Aorta (tissue), 5 donors: ENCODE measurements around the gene HPCAL4. TPM values are rescaled to one million over a fixed set of nuclear protein-coding genes. Genes with fewer than 3 reads are reported as not detected.

ENCODE experiments used
- ATAC-seq: fragments of 200-7000 bp; cut with Tn5 transposase; one replicate; pipeline ENCODE4 v1.9.1; 2022; ENCODE audit warnings: moderate library complexity; ENCODE audit not compliant: low FRiP score
- DNase-seq, 2 donors: peaks; one replicate each; pipeline ENCODE4 v3.0.0-alpha.2; 2020
- H3K27ac ChIP-seq, 2 donors: one replicate each; pipeline ENCODE4 v1.5.1; 2013; ENCODE audit warnings: low read length in 2 of 2, mild to moderate bottlenecking in 2 of 2, moderate library complexity in 2 of 2, control low read depth in 1 of 2, inconsistent platforms in 1 of 2, low read depth in 1 of 2
- H3K27me3 ChIP-seq, 2 donors: one replicate each; pipeline ENCODE4 v1.6.1; 2013; ENCODE audit warnings: control low read depth in 1 of 2, low read length in 1 of 2, mild to moderate bottlenecking in 1 of 2, moderate library complexity in 1 of 2; ENCODE audit not compliant: insufficient read depth in 2 of 2, control insufficient read depth in 1 of 2
- H3K36me3 ChIP-seq, 2 donors: one replicate each; pipeline ENCODE4 v1.6.1; 2013; ENCODE audit warnings: control low read depth in 1 of 2, low read length in 1 of 2, mild to moderate bottlenecking in 1 of 2; ENCODE audit not compliant: insufficient read depth in 2 of 2, control insufficient read depth in 1 of 2
- H3K4me1 ChIP-seq, 2 donors: one replicate each; pipeline ENCODE4 v1.6.1; 2013; ENCODE audit warnings: low read length in 2 of 2, control low read depth in 1 of 2, mild to moderate bottlenecking in 1 of 2, moderate library complexity in 1 of 2; ENCODE audit not compliant: insufficient read depth in 2 of 2, control insufficient read depth in 1 of 2
- H3K4me3 ChIP-seq, 2 donors: one replicate each; pipeline ENCODE4 v1.5.1; 2013; ENCODE audit warnings: low read length in 2 of 2, control low read depth in 1 of 2, mild to moderate bottlenecking in 1 of 2
- H3K9me3 ChIP-seq: one replicate; pipeline ENCODE4 v1.6.1; 2013; ENCODE audit warnings: mild to moderate bottlenecking, low read length; ENCODE audit not compliant: control insufficient read depth
- WGBS, 2 donors: extraction: QIAGEN DNeasy Blood & Tissue Kit; methylation state at CpG; one replicate each; pipeline ENCODE4 v1.1.7; 2013; 5-methylcytosine and 5-hydroxymethylcytosine counted together
- intact Hi-C, 2 donors: fragments of 100-400 bp; cut with DNase I; formaldehyde crosslinking; loops; one replicate each; pipeline versions ENCODE4 v1.14.2 to v1.15.0; 2022
- polyA plus RNA-seq, 2 donors: library from polyadenylated mRNA; stranded (reverse); fragments of 200-250 nt; gene quantifications; one replicate each; pipeline ENCODE4 v1.2.3, GENCODE V29; 2013
- total RNA-seq, 2 donors: library from RNA; stranded (reverse); fragmentation: NEBNext Ultra II Directional; extraction: Animal tissue kit (Norgen Biotek cat#: 25700); gene quantifications; one replicate each; pipeline ENCODE4 v1.2.1, GENCODE V29; 2021
- donor health status: healthy with polysubstance abuse.
- donor health status: Bipolar disorder and iron deficiency.
- donor health status: DM: no; HTN: no; CAD: no.
- donor health status: DM: no; HTN: no; CAD: no.
- donor health status: DM: yes; HTN: yes; CAD: no.

Gene HPCAL4
- total and polyA plus RNA-seq, 4 donors, result not detected

DNA sequence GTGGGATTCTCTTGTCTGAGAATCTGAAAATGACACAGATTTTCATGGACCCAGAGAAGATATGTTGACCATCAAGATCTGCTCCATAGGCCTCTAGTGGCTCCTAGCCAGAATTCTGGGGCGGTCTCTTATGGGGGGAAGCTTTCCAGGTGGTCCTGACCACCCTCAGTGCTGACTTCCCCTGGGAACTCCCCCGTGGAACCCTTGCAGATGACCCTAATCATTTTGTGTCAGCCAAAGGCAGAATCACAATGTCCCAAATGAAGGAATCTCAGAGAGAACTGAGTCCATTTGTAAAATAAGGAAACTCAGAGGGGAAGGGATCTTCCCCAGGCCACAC, 55.4 kb downstream of the HPCAL4 start:
- peaks cover 0 to 5% of the 10 kb centered on the region in 2 donors for H3K36me3 ChIP-seq
- peaks cover 3 to 9% of the 10 kb centered on the region in 2 donors for H3K4me1 ChIP-seq
- no peaks in the 10 kb centered on the region for H3K9me3 ChIP-seq
- ATAC-seq, result no peak
- H3K4me3 ChIP-seq, result no peak overlapping the region
- DNase-seq, result no peak
- 5 to 14% methylated on average over 2 of the region's 2 CpGs for WGBS, 2 donors
- H3K27me3 ChIP-seq, result no peaks in the 10 kb centered on the region
- intact Hi-C loops, result no loop called here
- peak overlapping the region in 1 of 2 donors; percentile 82 for H3K27ac ChIP-seq

- WGBS, 2 donors, result 7 to 11% methylated on average over 12 of the region's 12 CpGs
- intact Hi-C loops, result no loop called here
- no peak for DNase-seq
- no peak for ATAC-seq
- H3K36me3 ChIP-seq, result peaks cover under 1 to 9% of the 10 kb centered on the region in 2 donors
- H3K27me3 ChIP-seq, result no peaks in the 10 kb centered on the region
- no peak overlapping the region for H3K4me3 ChIP-seq
- no peaks in the 10 kb centered on the region for H3K9me3 ChIP-seq
- peak overlapping the region in 1 of 2 donors; percentile 82 for H3K27ac ChIP-seq
- H3K4me1 ChIP-seq, result peaks cover 3 to 9% of the 10 kb centered on the region in 2 donors
Observed at GRCh38 chr1:39635205-39635870, 55.9 kb downstream of the HPCAL4 start.

GRCh38 chr1:39633422-39633821, 57.8 kb downstream of the HPCAL4 start:
- Histone ChIP-seq H3K27ac (peak overlapping the region in 1 of 2 donors; percentile 39), H3K27me3 (no peaks in the 10 kb centered on the region), H3K36me3 (peaks cover 3 to 10% of the 10 kb centered on the region in 2 donors), H3K4me1 (peaks cover 3 to 7% of the 10 kb centered on the region in 2 donors), H3K9me3 (no peaks in the 10 kb centered on the region), H3K4me3 (peak overlapping the region in 1 of 2 donors; percentile 15)
- no peak for ATAC-seq
- no peak for DNase-seq
- 46 to 53% methylated on average over 3 of the region's 3 CpGs for WGBS, 2 donors
- intact Hi-C loops, result no loop called here

GRCh38 chr1:39632682-39633417, 58.4 kb downstream of the HPCAL4 start:
- Histone ChIP-seq H3K27me3 (no peaks in the 10 kb centered on the region), H3K9me3 (no peaks in the 10 kb centered on the region), H3K4me1 (peaks cover 0 to 6% of the 10 kb centered on the region in 2 donors), H3K27ac (peak overlapping the region in 1 of 2 donors; percentile 39), H3K4me3 (peak overlapping the region in 1 of 2 donors; percentile 15), H3K36me3 (peaks cover 3 to 10% of the 10 kb centered on the region in 2 donors)
- intact Hi-C loops, result no loop called here
- DNase-seq (peak; percentile 75 to 93), ATAC-seq (peak; percentile 80)
- 1 to 7% methylated on average over 31 to 61 of the region's 61 CpGs for WGBS, 2 donors

GRCh38 chr1:39632323-39632681, 58.9 kb downstream of the HPCAL4 start:
- no peaks in the 10 kb centered on the region for H3K27me3 ChIP-seq
- peak overlapping the region in 1 of 2 donors; percentile 2 for H3K27ac ChIP-seq
- peaks cover 3 to 10% of the 10 kb centered on the region in 2 donors for H3K36me3 ChIP-seq
- intact Hi-C loops, result no loop called here
- 45 to 46% methylated on average over 5 of the region's 5 CpGs for WGBS, 2 donors
- no peak for ATAC-seq
- DNase-seq, result no peak
- H3K9me3 ChIP-seq, result no peaks in the 10 kb centered on the region
- H3K4me3 ChIP-seq, result no peak overlapping the region
- H3K4me1 ChIP-seq, result peaks cover 0 to 6% of the 10 kb centered on the region in 2 donors

GRCh38 chr1:39631361-39632322, 59.6 kb downstream of the HPCAL4 start:
- Histone ChIP-seq H3K36me3 (peaks cover 3 to 10% of the 10 kb centered on the region in 2 donors), H3K4me1 (peaks cover 0 to 6% of the 10 kb centered on the region in 2 donors), H3K4me3 (no peak overlapping the region), H3K27ac (peak overlapping the region in 1 of 2 donors; percentile 20), H3K27me3 (no peaks in the 10 kb centered on the region), H3K9me3 (no peaks in the 10 kb centered on the region)
- intact Hi-C loops, result no loop called here
- DNase-seq (no peak), ATAC-seq (no peak)
- WGBS, 2 donors, result 58% methylated on average over 16 of the region's 16 CpGs

- no peak for DNase-seq
- Histone ChIP-seq H3K27me3 (no peaks in the 10 kb centered on the region), H3K27ac (no peak overlapping the region), H3K4me3 (no peak overlapping the region), H3K4me1 (no peaks in the 10 kb centered on the region), H3K36me3 (peaks cover 3 to 10% of the 10 kb centered on the region in 2 donors), H3K9me3 (no peaks in the 10 kb centered on the region)
- intact Hi-C loops, result no loop called here
- 92 to 96% methylated on average over 11 of the region's 11 CpGs for WGBS, 2 donors
- no peak for ATAC-seq
Observed at GRCh38 chr1:39628807-39629350, 62.4 kb downstream of the HPCAL4 start.
